ENCODE measurements around the gene SP2.

DNA sequence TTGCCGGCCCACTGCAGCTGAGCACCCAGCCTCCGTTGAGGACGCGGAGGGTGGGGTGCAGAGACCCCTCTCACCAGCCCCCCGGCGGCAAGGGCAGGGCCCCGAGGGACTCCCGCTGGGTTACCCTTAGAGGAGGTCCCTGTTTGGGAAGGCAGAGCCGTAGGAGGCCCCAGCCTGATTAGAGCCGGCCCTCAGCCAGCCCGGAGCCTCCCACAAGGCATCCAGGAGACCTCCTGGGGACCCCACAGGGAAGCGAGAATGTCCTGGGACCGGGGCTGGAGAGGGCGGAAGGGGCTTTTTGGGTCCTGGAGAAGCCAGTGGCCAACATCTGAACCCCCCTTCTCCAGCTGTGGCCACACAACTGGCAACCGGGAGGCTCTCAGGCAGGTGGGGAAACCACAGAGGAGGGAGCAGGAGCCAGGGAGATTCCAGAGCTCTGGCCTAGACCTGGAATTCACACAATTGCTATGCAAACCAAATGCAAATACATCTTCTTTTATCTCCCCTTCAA lies 23.3 kb upstream of the SP2 start:
- TF ChIP-seq, protein P1, sequence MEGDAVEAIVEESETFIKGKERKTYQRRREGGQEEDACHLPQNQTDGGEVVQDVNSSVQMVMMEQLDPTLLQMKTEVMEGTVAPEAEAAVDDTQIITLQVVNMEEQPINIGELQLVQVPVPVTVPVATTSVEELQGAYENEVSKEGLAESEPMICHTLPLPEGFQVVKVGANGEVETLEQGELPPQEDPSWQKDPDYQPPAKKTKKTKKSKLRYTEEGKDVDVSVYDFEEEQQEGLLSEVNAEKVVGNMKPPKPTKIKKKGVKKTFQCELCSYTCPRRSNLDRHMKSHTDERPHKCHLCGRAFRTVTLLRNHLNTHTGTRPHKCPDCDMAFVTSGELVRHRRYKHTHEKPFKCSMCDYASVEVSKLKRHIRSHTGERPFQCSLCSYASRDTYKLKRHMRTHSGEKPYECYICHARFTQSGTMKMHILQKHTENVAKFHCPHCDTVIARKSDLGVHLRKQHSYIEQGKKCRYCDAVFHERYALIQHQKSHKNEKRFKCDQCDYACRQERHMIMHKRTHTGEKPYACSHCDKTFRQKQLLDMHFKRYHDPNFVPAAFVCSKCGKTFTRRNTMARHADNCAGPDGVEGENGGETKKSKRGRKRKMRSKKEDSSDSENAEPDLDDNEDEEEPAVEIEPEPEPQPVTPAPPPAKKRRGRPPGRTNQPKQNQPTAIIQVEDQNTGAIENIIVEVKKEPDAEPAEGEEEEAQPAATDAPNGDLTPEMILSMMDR (IDR thresholded peaks at IDR 0.05), result no peak
- no peak for TF ChIP-seq EZH2 (IDR thresholded peaks at IDR 0.05; ENCODE audit: borderline replicate concordance, insufficient read depth, low read depth, low read length, poor library complexity, severe bottlenecking)

All from B cell (primary cell).